ENCODE results near the gene CCDC69. TPM values are rescaled to one million over a fixed set of nuclear protein-coding genes. Genes with fewer than 3 reads are reported as not detected.
"Not testable (repeated sequence)": the region's sequence is repeated elsewhere in the genome, so short reads cannot be mapped to it uniquely, and the experiment has no call there.

Gene CCDC69
- total and polyA plus RNA-seq, 4 donors, result 15.4 to 73.6 (median 61.9) TPM

DNA sequence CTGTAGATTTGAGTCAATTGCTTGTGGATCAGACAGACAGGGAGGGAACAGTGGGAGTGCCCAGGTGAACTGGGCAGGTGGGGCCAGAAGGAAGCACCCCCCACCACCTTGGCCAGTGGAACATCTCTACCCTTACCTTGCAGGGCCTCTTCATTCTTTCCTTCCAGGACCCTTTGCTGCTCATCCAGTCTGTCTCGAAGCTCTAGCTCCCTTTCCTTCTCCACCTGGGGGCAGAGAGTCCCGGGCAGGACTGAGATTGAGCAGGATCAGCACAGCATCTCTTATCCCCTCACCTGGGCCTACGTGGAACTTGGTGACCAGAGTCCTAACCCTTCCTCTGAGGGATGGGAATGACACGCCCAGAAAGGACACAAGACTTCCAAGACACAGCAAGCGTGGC lies 25.0 kb downstream of the CCDC69 start:
- Histone ChIP-seq H3K36me3 (ENCODE audit: control insufficient read depth in 4 of 4, insufficient read depth in 4 of 4, low read length in 4 of 4) (peaks cover 0 to 18% (median 9%) of the 10 kb centered on the region in 4 donors), H3K4me1 (ENCODE audit: control insufficient read depth in 5 of 5, insufficient read depth in 5 of 5, low read length in 5 of 5) (peaks cover 0 to 6% (median 0%) of the 10 kb centered on the region in 5 donors), H3K27ac (ENCODE audit: low read depth in 1 of 2, low read length in 1 of 2) (no peak overlapping the region), H3K9me3 (ENCODE audit: control insufficient read depth in 4 of 4, insufficient read depth in 3 of 4, low read length in 3 of 4) (no peaks in the 10 kb centered on the region), H3K4me3 (no peak overlapping the region), H3K27me3 (ENCODE audit: control insufficient read depth in 3 of 3, insufficient read depth in 3 of 3, low read length in 2 of 3) (no peaks in the 10 kb centered on the region), H3K9ac (ENCODE audit: insufficient read depth in 1 of 2, low read length in 2 of 2) (no peak overlapping the region)
- ATAC-seq (ENCODE audit: insufficient read depth, low FRiP score), result no peak
- WGBS, 2 donors, result 86 to 91% methylated on average over 5 of the region's 5 CpGs
- no peak for DNase-seq
- TF ChIP-seq CTCF (IDR thresholded peaks at IDR 0.05; ENCODE audit: control extremely low read depth, extremely low read depth), result no peak

GRCh38 chr5:151197291-151197600 lies 26.6 kb downstream of the CCDC69 start:
- H3K36me3 ChIP-seq (ENCODE audit: control insufficient read depth in 4 of 4, insufficient read depth in 4 of 4, low read length in 4 of 4), result peaks cover 0 to 17% (median 8%) of the 10 kb centered on the region in 4 donors
- H3K9me3 ChIP-seq (ENCODE audit: control insufficient read depth in 4 of 4, insufficient read depth in 3 of 4, low read length in 3 of 4); H3K27me3 ChIP-seq (ENCODE audit: control insufficient read depth in 3 of 3, insufficient read depth in 3 of 3, low read length in 2 of 3); H3K4me3 ChIP-seq; ATAC-seq (ENCODE audit: insufficient read depth, low FRiP score); H3K9ac ChIP-seq (ENCODE audit: insufficient read depth in 1 of 2, low read length in 2 of 2); H3K27ac ChIP-seq (ENCODE audit: low read depth in 1 of 2, low read length in 1 of 2); H3K4me1 ChIP-seq (ENCODE audit: control insufficient read depth in 5 of 5, insufficient read depth in 5 of 5, low read length in 5 of 5); DNase-seq: not testable (repeated sequence)
- WGBS, 2 donors, result 95 to 96% methylated on average over 9 of the region's 9 CpGs

GRCh38 chr5:151196556-151197290 lies 27.2 kb downstream of the CCDC69 start:
- no peaks in the 10 kb centered on the region for H3K9me3 ChIP-seq (ENCODE audit: control insufficient read depth in 4 of 4, insufficient read depth in 3 of 4, low read length in 3 of 4)
- TF ChIP-seq CTCF (IDR thresholded peaks at IDR 0.05; ENCODE audit: control extremely low read depth, extremely low read depth), result no peak
- no peak overlapping the region for H3K4me3 ChIP-seq
- H3K27ac ChIP-seq (ENCODE audit: low read depth in 1 of 2, low read length in 1 of 2), result peak overlapping the region in 1 of 2 donors; percentile 71
- H3K4me1 ChIP-seq (ENCODE audit: control insufficient read depth in 5 of 5, insufficient read depth in 5 of 5, low read length in 5 of 5), result peaks cover 0 to 1% (median 0%) of the 10 kb centered on the region in 5 donors
- peak; percentile 20 for ATAC-seq (ENCODE audit: insufficient read depth, low FRiP score)
- H3K36me3 ChIP-seq (ENCODE audit: control insufficient read depth in 4 of 4, insufficient read depth in 4 of 4, low read length in 4 of 4), result peaks cover 0 to 17% (median 8%) of the 10 kb centered on the region in 4 donors
- 76 to 82% methylated on average over 5 of the region's 5 CpGs for WGBS, 2 donors
- H3K27me3 ChIP-seq (ENCODE audit: control insufficient read depth in 3 of 3, insufficient read depth in 3 of 3, low read length in 2 of 3), result no peaks in the 10 kb centered on the region
- no peak for DNase-seq
- no peak overlapping the region for H3K9ac ChIP-seq (ENCODE audit: insufficient read depth in 1 of 2, low read length in 2 of 2)

GRCh38 chr5:151195622-151196021 lies 28.3 kb downstream of the CCDC69 start:
- no peak overlapping the region for H3K4me3 ChIP-seq
- DNase-seq (no peak), ATAC-seq (ENCODE audit: insufficient read depth, low FRiP score) (peak; percentile 73)
- H3K9ac ChIP-seq (ENCODE audit: insufficient read depth in 1 of 2, low read length in 2 of 2), result no peak overlapping the region
- no peak overlapping the region for H3K27ac ChIP-seq (ENCODE audit: low read depth in 1 of 2, low read length in 1 of 2)
- 62 to 65% methylated on average over 5 of the region's 5 CpGs for WGBS, 2 donors
- no peaks in the 10 kb centered on the region for H3K27me3 ChIP-seq (ENCODE audit: control insufficient read depth in 3 of 3, insufficient read depth in 3 of 3, low read length in 2 of 3)
- no peaks in the 10 kb centered on the region for H3K9me3 ChIP-seq (ENCODE audit: control insufficient read depth in 4 of 4, insufficient read depth in 3 of 4, low read length in 3 of 4)
- H3K36me3 ChIP-seq (ENCODE audit: control insufficient read depth in 4 of 4, insufficient read depth in 4 of 4, low read length in 4 of 4), result peaks cover 0 to 13% (median 6%) of the 10 kb centered on the region in 4 donors
- no peak for TF ChIP-seq CTCF (IDR thresholded peaks at IDR 0.05; ENCODE audit: control extremely low read depth, extremely low read depth)
- H3K4me1 ChIP-seq (ENCODE audit: control insufficient read depth in 5 of 5, insufficient read depth in 5 of 5, low read length in 5 of 5), result peaks cover 0 to 1% (median 0%) of the 10 kb centered on the region in 5 donors

All from lung (tissue), 12 donors.